SK-N-SH (cell line): ENCODE measurements around the gene WDR35.

Experiments
- CHD2 ChIP-seq: fragments of 150-350 bp; IDR thresholded peaks from 2 replicates; pipeline ENCODE4 v1.6.1; 2018; ENCODE audit warnings: low read length; ENCODE audit not compliant: partially characterized antibody
- CTCF ChIP-seq: fragments of 200-600 bp; sonication (generic); IDR thresholded peaks from 2 replicates; pipeline ENCODE4 v1.6.1; 2017; ENCODE audit warnings: antibody characterized with exemption, mild to moderate bottlenecking, moderate library complexity
- ELF1 ChIP-seq: IDR thresholded peaks from 2 replicates; pipeline ENCODE4 v1.4.0; 2012
- EP300 ChIP-seq, 2 experiments: IDR thresholded peaks; 2 replicates each; pipeline versions ENCODE4 v1.4.0 to v1.6.1; 2012; ENCODE audit warnings: borderline replicate concordance in 1 of 2, low read depth in 1 of 2, low read length in 1 of 2
- PBX3 ChIP-seq: IDR thresholded peaks from 2 replicates; pipeline ENCODE4; 2012
- POLR2AphosphoS5 ChIP-seq: IDR thresholded peaks from 2 replicates; pipeline ENCODE4 v1.6.1; 2012; ENCODE audit warnings: low read depth, low read length
- RFX5 ChIP-seq: IDR thresholded peaks from 2 replicates; pipeline ENCODE4 v1.6.1; 2012; ENCODE audit warnings: mild to moderate bottlenecking, improper control_type of control experiment, low read length
- TAF1 ChIP-seq: IDR thresholded peaks from 2 replicates; pipeline ENCODE4 v1.6.1; 2012; ENCODE audit warnings: low read depth, mild to moderate bottlenecking, low read length, moderate library complexity, borderline replicate concordance
- USF2 ChIP-seq: fragments of 150-350 bp; IDR thresholded peaks from 2 replicates; pipeline ENCODE4 v1.6.1; 2017; ENCODE audit warnings: antibody characterized with exemption, low read length, low read depth, borderline replicate concordance

- no peak for TF ChIP-seq CTCF
- TF ChIP-seq TAF1, result no peak
- no peak for TF ChIP-seq EP300 (IDR thresholded peaks at IDR 0.05; ENCODE audit: borderline replicate concordance in 1 of 2, low read depth in 1 of 2, low read length in 1 of 2)
- TF ChIP-seq PBX3, result no peak
- TF ChIP-seq USF2, result no peak
- TF ChIP-seq POLR2AphosphoS5, result no peak
- TF ChIP-seq ELF1, result no peak
- no peak for TF ChIP-seq CHD2
- no peak for TF ChIP-seq RFX5
Observed at GRCh38 chr2:19971691-19972090, 18.2 kb downstream of the WDR35 start.
